ENCODE results near the gene OFD1.

OFD1 gene

DNA sequence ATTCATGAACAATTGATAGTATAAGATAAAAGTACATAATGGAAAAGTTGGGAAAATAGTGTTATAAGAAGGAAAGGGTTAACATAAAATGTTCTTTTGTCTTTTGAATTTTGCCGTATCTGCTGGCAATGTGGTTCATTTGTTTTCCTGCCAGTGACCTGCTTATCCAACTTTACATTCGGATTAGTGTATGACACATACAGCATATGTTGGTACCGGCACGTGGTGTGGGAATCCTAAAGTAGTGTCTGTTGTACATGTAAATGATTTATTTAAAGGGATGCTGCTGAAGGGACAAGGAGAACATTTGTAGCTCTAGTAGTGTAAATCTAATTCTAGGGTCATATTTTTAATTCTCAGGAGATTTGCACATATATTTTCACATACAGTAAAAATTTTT, 34.2 kb upstream of the OFD1 start:
- Histone ChIP-seq H3K9me3 (ENCODE audit: control insufficient read depth, insufficient read depth, low read depth, low read length) (no peaks in the 10 kb centered on the region), H3K27ac (ENCODE audit: extremely low read depth, low read depth, low read length) (no peak overlapping the region), H3K4me3 (ENCODE audit: low read depth, low read length) (no peak overlapping the region), H3K36me3 (ENCODE audit: control insufficient read depth in 2 of 2, insufficient read depth in 1 of 2, low read length in 2 of 2) (peaks cover 14 to 22% of the 10 kb centered on the region in 2 experiments), H3K4me1 (ENCODE audit: control insufficient read depth, insufficient read depth, low read length) (peaks cover 2% of the 10 kb centered on the region; the same call in 1 of the 2 replicates)
- TF ChIP-seq ZNF133 (tag by site-specific recombination; IDR thresholded peaks at IDR 0.05) = no peak
- no peak for TF ChIP-seq ZNF202 (tag by site-specific recombination; IDR thresholded peaks at IDR 0.05; ENCODE audit: borderline replicate concordance)
- TF ChIP-seq OSR2 (tag by site-specific recombination; IDR thresholded peaks at IDR 0.05) = no peak
- no peak for TF ChIP-seq ZNF473 (tag by site-specific recombination; IDR thresholded peaks at IDR 0.05)
- no peak for TF ChIP-seq ZFP41 (tag by site-specific recombination; IDR thresholded peaks at IDR 0.05; ENCODE audit: borderline replicate concordance)
- TF ChIP-seq YY1 (tag by site-specific recombination; IDR thresholded peaks at IDR 0.05) = no peak
- TF ChIP-seq, protein P1, sequence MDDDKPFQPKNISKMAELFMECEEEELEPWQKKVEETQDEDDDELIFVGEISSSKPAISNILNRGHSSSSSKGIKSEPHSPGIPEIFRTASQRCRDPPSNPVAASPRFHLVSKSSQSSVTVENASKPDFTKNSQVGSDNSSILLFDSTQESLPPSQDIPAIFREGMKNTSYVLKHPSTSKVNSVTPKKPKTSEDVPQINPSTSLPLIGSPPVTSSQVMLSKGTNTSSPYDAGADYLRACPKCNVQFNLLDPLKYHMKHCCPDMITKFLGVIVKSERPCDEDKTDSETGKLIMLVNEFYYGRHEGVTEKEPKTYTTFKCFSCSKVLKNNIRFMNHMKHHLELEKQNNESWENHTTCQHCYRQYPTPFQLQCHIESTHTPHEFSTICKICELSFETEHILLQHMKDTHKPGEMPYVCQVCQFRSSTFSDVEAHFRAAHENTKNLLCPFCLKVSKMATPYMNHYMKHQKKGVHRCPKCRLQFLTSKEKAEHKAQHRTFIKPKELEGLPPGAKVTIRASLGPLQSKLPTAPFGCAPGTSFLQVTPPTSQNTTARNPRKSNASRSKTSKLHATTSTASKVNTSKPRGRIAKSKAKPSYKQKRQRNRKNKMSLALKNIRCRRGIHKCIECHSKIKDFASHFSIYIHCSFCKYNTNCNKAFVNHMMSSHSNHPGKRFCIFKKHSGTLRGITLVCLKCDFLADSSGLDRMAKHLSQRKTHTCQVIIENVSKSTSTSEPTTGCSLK (tag by site-specific recombination; IDR thresholded peaks at IDR 0.05) = no peak
- TF ChIP-seq, protein P2, sequence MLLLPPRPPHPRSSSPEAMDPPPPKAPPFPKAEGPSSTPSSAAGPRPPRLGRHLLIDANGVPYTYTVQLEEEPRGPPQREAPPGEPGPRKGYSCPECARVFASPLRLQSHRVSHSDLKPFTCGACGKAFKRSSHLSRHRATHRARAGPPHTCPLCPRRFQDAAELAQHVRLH (tag by site-specific recombination; IDR thresholded peaks at IDR 0.05) = no peak
- no peak for TF ChIP-seq REPIN1 (tag by site-specific recombination; IDR thresholded peaks at IDR 0.05; ENCODE audit: low read depth)
- TF ChIP-seq, protein P3, sequence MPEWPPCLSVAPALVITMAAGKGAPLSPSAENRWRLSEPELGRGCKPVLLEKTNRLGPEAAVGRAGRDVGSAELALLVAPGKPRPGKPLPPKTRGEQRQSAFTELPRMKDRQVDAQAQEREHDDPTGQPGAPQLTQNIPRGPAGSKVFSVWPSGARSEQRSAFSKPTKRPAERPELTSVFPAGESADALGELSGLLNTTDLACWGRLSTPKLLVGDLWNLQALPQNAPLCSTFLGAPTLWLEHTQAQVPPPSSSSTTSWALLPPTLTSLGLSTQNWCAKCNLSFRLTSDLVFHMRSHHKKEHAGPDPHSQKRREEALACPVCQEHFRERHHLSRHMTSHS (tag by site-specific recombination; IDR thresholded peaks at IDR 0.05) = no peak
- POLR2A ChIA-PET = interaction anchor here (0.5 kb wide), 1 partner anchor 37 kb away, joined by 3 read pairs; no protein-coding TSS in a partner anchor
- CTCF ChIA-PET = interaction anchor here (0.6 to 2.6 kb wide), 3 partner anchors 40 to 338 kb away, joined by 3 to 8 read pairs (median 3); no protein-coding TSS in a partner anchor

DNA sequence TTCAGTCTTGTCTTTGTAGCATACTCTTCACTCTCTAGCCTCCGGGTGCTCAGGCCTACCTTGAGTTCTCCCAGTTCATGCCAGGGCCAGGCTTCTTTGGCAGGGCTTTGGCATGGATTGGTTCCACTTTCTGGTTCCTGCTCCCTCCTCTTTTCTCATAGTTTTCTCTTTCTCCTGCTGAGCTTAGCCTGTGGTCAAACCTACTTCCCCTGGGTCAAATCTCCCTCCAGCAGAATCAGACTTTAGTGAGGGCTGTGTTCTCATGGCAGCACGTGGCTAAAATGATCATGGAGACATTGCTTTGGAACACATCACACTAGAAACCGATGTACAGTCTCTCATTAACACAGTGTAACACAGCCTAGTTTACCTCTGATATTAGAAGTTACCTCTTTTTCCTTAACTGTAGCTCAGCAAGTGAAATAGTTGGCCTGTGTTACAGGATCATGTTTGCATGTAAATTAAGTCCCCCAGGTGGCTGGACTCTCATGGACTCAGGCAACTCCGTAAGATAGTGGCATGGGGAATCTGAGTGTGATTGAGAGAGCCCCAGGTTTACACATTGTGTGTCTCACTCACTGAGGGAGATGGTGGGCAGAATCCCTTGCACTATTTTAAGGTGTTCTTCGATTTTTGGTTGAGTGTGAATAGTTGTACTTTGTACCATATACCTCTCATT, 32.3 kb upstream of the OFD1 start:
- no peaks in the 10 kb centered on the region for H3K9me3 ChIP-seq (ENCODE audit: control insufficient read depth, insufficient read depth, low read depth, low read length)
- no peak overlapping the region for H3K4me3 ChIP-seq (ENCODE audit: low read depth, low read length)
- H3K27ac ChIP-seq (ENCODE audit: extremely low read depth, low read depth, low read length) = no peak overlapping the region
- ChIA-PET POLR2A (interaction anchor here (1.3 kb wide), 2 partner anchors 9 to 13 kb away, joined by 3 to 5 read pairs; partner anchors contain the start of gene RAB9A), CTCF (interaction anchor here (0.6 to 2.6 kb wide), 2 partner anchors 9 to 48 kb away, joined by 3 to 8 read pairs; no protein-coding TSS in a partner anchor)
- H3K36me3 ChIP-seq (ENCODE audit: control insufficient read depth in 2 of 2, insufficient read depth in 1 of 2, low read length in 2 of 2) = peaks cover 27 to 35% of the 10 kb centered on the region in 2 experiments
- TF ChIP-seq ZNF654 (tag by site-specific recombination; IDR thresholded peaks at IDR 0.05; ENCODE audit: low read depth) = no peak
- TF ChIP-seq, protein P4, sequence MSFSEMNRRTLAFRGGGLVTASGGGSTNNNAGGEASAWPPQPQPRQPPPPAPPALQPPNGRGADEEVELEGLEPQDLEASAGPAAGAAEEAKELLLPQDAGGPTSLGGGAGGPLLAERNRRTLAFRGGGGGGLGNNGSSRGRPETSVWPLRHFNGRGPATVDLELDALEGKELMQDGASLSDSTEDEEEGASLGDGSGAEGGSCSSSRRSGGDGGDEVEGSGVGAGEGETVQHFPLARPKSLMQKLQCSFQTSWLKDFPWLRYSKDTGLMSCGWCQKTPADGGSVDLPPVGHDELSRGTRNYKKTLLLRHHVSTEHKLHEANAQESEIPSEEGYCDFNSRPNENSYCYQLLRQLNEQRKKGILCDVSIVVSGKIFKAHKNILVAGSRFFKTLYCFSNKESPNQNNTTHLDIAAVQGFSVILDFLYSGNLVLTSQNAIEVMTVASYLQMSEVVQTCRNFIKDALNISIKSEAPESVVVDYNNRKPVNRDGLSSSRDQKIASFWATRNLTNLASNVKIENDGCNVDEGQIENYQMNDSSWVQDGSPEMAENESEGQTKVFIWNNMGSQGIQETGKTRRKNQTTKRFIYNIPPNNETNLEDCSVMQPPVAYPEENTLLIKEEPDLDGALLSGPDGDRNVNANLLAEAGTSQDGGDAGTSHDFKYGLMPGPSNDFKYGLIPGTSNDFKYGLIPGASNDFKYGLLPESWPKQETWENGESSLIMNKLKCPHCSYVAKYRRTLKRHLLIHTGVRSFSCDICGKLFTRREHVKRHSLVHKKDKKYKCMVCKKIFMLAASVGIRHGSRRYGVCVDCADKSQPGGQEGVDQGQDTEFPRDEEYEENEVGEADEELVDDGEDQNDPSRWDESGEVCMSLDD (tag by site-specific recombination; IDR thresholded peaks at IDR 0.05) = no peak
- no peak for TF ChIP-seq ZFP41 (tag by site-specific recombination; IDR thresholded peaks at IDR 0.05; ENCODE audit: borderline replicate concordance)
- TF ChIP-seq KLF8 (tag by site-specific recombination; IDR thresholded peaks at IDR 0.05) = no peak
- no peak for TF ChIP-seq ZNF677 (tag by site-specific recombination; IDR thresholded peaks at IDR 0.05)
- TF ChIP-seq, protein P5, sequence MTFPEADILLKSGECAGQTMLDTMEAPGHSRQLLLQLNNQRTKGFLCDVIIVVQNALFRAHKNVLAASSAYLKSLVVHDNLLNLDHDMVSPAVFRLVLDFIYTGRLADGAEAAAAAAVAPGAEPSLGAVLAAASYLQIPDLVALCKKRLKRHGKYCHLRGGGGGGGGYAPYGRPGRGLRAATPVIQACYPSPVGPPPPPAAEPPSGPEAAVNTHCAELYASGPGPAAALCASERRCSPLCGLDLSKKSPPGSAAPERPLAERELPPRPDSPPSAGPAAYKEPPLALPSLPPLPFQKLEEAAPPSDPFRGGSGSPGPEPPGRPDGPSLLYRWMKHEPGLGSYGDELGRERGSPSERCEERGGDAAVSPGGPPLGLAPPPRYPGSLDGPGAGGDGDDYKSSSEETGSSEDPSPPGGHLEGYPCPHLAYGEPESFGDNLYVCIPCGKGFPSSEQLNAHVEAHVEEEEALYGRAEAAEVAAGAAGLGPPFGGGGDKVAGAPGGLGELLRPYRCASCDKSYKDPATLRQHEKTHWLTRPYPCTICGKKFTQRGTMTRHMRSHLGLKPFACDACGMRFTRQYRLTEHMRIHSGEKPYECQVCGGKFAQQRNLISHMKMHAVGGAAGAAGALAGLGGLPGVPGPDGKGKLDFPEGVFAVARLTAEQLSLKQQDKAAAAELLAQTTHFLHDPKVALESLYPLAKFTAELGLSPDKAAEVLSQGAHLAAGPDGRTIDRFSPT (tag by site-specific recombination; IDR thresholded peaks at IDR 0.05) = no peak
- TF ChIP-seq, protein P6, sequence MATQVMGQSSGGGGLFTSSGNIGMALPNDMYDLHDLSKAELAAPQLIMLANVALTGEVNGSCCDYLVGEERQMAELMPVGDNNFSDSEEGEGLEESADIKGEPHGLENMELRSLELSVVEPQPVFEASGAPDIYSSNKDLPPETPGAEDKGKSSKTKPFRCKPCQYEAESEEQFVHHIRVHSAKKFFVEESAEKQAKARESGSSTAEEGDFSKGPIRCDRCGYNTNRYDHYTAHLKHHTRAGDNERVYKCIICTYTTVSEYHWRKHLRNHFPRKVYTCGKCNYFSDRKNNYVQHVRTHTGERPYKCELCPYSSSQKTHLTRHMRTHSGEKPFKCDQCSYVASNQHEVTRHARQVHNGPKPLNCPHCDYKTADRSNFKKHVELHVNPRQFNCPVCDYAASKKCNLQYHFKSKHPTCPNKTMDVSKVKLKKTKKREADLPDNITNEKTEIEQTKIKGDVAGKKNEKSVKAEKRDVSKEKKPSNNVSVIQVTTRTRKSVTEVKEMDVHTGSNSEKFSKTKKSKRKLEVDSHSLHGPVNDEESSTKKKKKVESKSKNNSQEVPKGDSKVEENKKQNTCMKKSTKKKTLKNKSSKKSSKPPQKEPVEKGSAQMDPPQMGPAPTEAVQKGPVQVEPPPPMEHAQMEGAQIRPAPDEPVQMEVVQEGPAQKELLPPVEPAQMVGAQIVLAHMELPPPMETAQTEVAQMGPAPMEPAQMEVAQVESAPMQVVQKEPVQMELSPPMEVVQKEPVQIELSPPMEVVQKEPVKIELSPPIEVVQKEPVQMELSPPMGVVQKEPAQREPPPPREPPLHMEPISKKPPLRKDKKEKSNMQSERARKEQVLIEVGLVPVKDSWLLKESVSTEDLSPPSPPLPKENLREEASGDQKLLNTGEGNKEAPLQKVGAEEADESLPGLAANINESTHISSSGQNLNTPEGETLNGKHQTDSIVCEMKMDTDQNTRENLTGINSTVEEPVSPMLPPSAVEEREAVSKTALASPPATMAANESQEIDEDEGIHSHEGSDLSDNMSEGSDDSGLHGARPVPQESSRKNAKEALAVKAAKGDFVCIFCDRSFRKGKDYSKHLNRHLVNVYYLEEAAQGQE (tag by site-specific recombination; IDR thresholded peaks at IDR 0.05) = no peak
- TF ChIP-seq ZNF658 (tag by site-specific recombination; IDR thresholded peaks at IDR 0.05) = no peak
- TF ChIP-seq ZNF211 (tag by site-specific recombination; IDR thresholded peaks at IDR 0.05; ENCODE audit: low read depth) = no peak
- 0 out of 2 replicates have a peak, but pooled peaks cover 2% of the 10 kb centered on the region for H3K4me1 ChIP-seq (ENCODE audit: control insufficient read depth, insufficient read depth, low read length)
